ENCODE results near the gene IL16. TPM values are rescaled to one million over a fixed set of nuclear protein-coding genes. Genes with fewer than 3 reads are reported as not detected.

IL16 gene
- polyA plus RNA-seq, 1 donor (not counting 4 experiments of a cell fraction or from before 2014, with no cell fraction given) = not detected

DNA sequence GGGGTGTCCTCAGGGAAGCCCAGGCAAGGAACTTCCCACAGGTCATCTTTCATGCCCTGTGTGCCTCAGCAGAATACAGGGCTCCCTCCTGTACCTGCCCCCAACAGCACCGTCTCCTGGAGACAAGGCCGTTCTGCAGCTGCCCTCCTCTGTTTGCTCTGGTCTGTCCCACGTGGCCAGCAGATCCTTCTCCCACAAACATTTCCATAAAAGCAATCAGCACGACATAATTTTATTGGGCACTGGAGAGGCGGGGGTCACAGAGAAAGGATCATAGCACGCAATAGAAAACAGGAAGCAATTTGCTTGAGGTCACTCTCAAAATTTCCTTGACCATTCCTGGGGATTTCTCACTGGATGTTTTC, 97.8 kb downstream of the IL16 start:
- H3K27ac ChIP-seq (ENCODE audit: control insufficient read depth, insufficient read depth, low read length) = no peak overlapping the region
- peaks cover 18% of the 10 kb centered on the region for H3K4me1 ChIP-seq (ENCODE audit: control insufficient read depth, extremely low read depth, insufficient read depth, low read length)
- no peak for TF ChIP-seq CTCF (optimal IDR thresholded peaks at IDR 0.05 in 1 of 3, IDR thresholded peaks at IDR 0.05 in 1 of 3, conservative IDR thresholded peaks at IDR 0.05 in 1 of 3; ENCODE audit: extremely low read depth in 1 of 3, insufficient read depth in 2 of 3, low read length in 3 of 3)
- TF ChIP-seq EZH2 (IDR thresholded peaks at IDR 0.05; ENCODE audit: low read length) = no peak
- H3K4me3 ChIP-seq (ENCODE audit: control insufficient read depth in 2 of 3, extremely low read depth in 1 of 3, insufficient read depth in 2 of 3, low read depth in 1 of 3, low read length in 3 of 3) = no peak overlapping the region
- H3K79me2 ChIP-seq (ENCODE audit: control insufficient read depth, insufficient read depth, low read length) = no peaks in the 10 kb centered on the region
- no peak for FAIRE-seq
- dilution Hi-C loops (cut with MboI; ENCODE audit: extremely low pct_ligation_motif_present, low sequenced_read_pairs) = loop anchor here (5.0 kb wide), 1 partner anchor 103 kb away; no protein-coding TSS in a partner anchor
- H3K9ac ChIP-seq (ENCODE audit: control insufficient read depth, extremely low read depth, insufficient read depth, low read length) = no peak overlapping the region
- no peaks in the 10 kb centered on the region for H3K36me3 ChIP-seq (ENCODE audit: control insufficient read depth in 2 of 2, extremely low read depth in 1 of 2, insufficient read depth in 2 of 2, low read length in 2 of 2)
- no peak for DNase-seq (ENCODE audit: low read depth, low spot score)
- no peaks in the 10 kb centered on the region for H3K9me3 ChIP-seq (ENCODE audit: control insufficient read depth, low read depth, low read length)
- H3K9me1 ChIP-seq (ENCODE audit: control insufficient read depth, extremely low read depth, insufficient read depth, low read length) = no peaks in the 10 kb centered on the region
- no peak overlapping the region for H2AFZ ChIP-seq (ENCODE audit: control insufficient read depth, low read length)
- H4K20me1 ChIP-seq (ENCODE audit: control insufficient read depth, extremely low read depth, insufficient read depth, low read length) = no peaks in the 10 kb centered on the region
- H3K4me2 ChIP-seq (ENCODE audit: control insufficient read depth, extremely low read depth, insufficient read depth, low read depth, low read length) = no peak overlapping the region
- H3K27me3 ChIP-seq (ENCODE audit: control insufficient read depth, extremely low read depth, insufficient read depth, low read length) = no peaks in the 10 kb centered on the region

- Histone ChIP-seq H3K4me1 (ENCODE audit: control insufficient read depth, extremely low read depth, insufficient read depth, low read length) (peaks cover 18% of the 10 kb centered on the region), H3K9me3 (ENCODE audit: control insufficient read depth, low read depth, low read length) (no peaks in the 10 kb centered on the region), H3K4me3 (ENCODE audit: control insufficient read depth in 2 of 3, extremely low read depth in 1 of 3, insufficient read depth in 2 of 3, low read depth in 1 of 3, low read length in 3 of 3) (no peak overlapping the region), H2AFZ (ENCODE audit: control insufficient read depth, low read length) (no peak overlapping the region), H3K36me3 (ENCODE audit: control insufficient read depth in 2 of 2, extremely low read depth in 1 of 2, insufficient read depth in 2 of 2, low read length in 2 of 2) (no peaks in the 10 kb centered on the region), H4K20me1 (ENCODE audit: control insufficient read depth, extremely low read depth, insufficient read depth, low read length) (no peaks in the 10 kb centered on the region), H3K4me2 (ENCODE audit: control insufficient read depth, extremely low read depth, insufficient read depth, low read depth, low read length) (no peak overlapping the region), H3K79me2 (ENCODE audit: control insufficient read depth, insufficient read depth, low read length) (no peaks in the 10 kb centered on the region), H3K9me1 (ENCODE audit: control insufficient read depth, extremely low read depth, insufficient read depth, low read length) (no peaks in the 10 kb centered on the region), H3K9ac (ENCODE audit: control insufficient read depth, extremely low read depth, insufficient read depth, low read length) (no peak overlapping the region), H3K27ac (ENCODE audit: control insufficient read depth, insufficient read depth, low read length) (no peak overlapping the region), H3K27me3 (ENCODE audit: control insufficient read depth, extremely low read depth, insufficient read depth, low read length) (no peaks in the 10 kb centered on the region)
- DNase-seq (ENCODE audit: low read depth, low spot score) = no peak
- no peak for FAIRE-seq
- dilution Hi-C loops (cut with MboI; ENCODE audit: extremely low pct_ligation_motif_present, low sequenced_read_pairs) = no loop called here
- no peak for TF ChIP-seq EZH2 (IDR thresholded peaks at IDR 0.05; ENCODE audit: low read length)
- no peak for TF ChIP-seq CTCF (optimal IDR thresholded peaks at IDR 0.05 in 1 of 3, IDR thresholded peaks at IDR 0.05 in 1 of 3, conservative IDR thresholded peaks at IDR 0.05 in 1 of 3; ENCODE audit: extremely low read depth in 1 of 3, insufficient read depth in 2 of 3, low read length in 3 of 3)
These were observed 98.9 kb downstream of the IL16 start for GRCh38 chr15:81295486-81296121.

Measured in keratinocyte (primary cell).